Limb (tissue), 2 donors: ENCODE data around the gene HLA-DMA.
"Not testable (repeated sequence)": the region's sequence is repeated elsewhere in the genome, so short reads cannot be mapped to it uniquely, and the experiment has no call there.

Source experiments
- DNase-seq, 2 donors: peaks; one replicate each; pipeline ENCODE4 v3.0.0-alpha.2; 2016; ENCODE audit errors: extremely low spot score in 2 of 2

The HLA-DMA gene

GRCh38 chr6:32954986-32955802, 2.3 kb upstream of the HLA-DMA start:
- no peak for DNase-seq

- no peak for DNase-seq
Observed at GRCh38 chr6:32954267-32954666, 1.4 kb upstream of the HLA-DMA start.

GRCh38 chr6:32953775-32954174, 878 bp upstream of the HLA-DMA start:
- DNase-seq, result no peak

- no peak for DNase-seq
Observed at GRCh38 chr6:32950449-32950848, 2.4 kb downstream of the HLA-DMA start.

GRCh38 chr6:32950010-32950409, 2.9 kb downstream of the HLA-DMA start:
- DNase-seq, result no peak

- no peak for DNase-seq
Observed at GRCh38 chr6:32949113-32949512, 3.8 kb downstream of the HLA-DMA start.

- DNase-seq, result peak in 1 of 2 donors; percentile 20
Observed at GRCh38 chr6:32947552-32948465, 5.1 kb downstream of the HLA-DMA start.

- no peak for DNase-seq
Observed at GRCh38 chr6:32946893-32947292, 6.0 kb downstream of the HLA-DMA start.

GRCh38 chr6:32945953-32946352, 6.9 kb downstream of the HLA-DMA start:
- no peak for DNase-seq

- DNase-seq, result no peak
Observed at GRCh38 chr6:32945108-32945760, 7.7 kb downstream of the HLA-DMA start.

GRCh38 chr6:32943864-32944649, 8.8 kb downstream of the HLA-DMA start:
- no peak for DNase-seq

- not testable (repeated sequence) for DNase-seq
Observed at GRCh38 chr6:32942555-32943123, 10.3 kb downstream of the HLA-DMA start.

- DNase-seq, result no peak
Observed at GRCh38 chr6:32941214-32941768, 11.6 kb downstream of the HLA-DMA start.

- peak; percentile 38 to 64 for DNase-seq
Observed at GRCh38 chr6:32940656-32941213, 12.2 kb downstream of the HLA-DMA start, which contains the start of gene HLA-DMB. Gene HLA-DMB (minus strand): TSS chr6:32941028. CDS start chr6:32940807, 221 bp downstream.

GRCh38 chr6:32938494-32938893, 14.4 kb downstream of the HLA-DMA start:
- DNase-seq, result no peak

- DNase-seq, result no peak
Observed at GRCh38 chr6:32937230-32937633, 15.7 kb downstream of the HLA-DMA start.

GRCh38 chr6:32936239-32937152, 16.4 kb downstream of the HLA-DMA start:
- no peak for DNase-seq

GRCh38 chr6:32935551-32936238, 17.2 kb downstream of the HLA-DMA start:
- no peak for DNase-seq
